HG03354 (cell line): Measurements from ENCODE around the gene NUBPL.
A peak's percentile ranks its signal among the peaks of the same experiment; 100 is the strongest.

ENCODE experiments used
- ATAC-seq: cut with Tn5 transposase; IDR thresholded peaks from one replicate; pipeline ENCODE4 v1.9.1; 2021; ENCODE audit warnings: mild to moderate bottlenecking; ENCODE audit not compliant: unreplicated experiment, poor library complexity, severe bottlenecking

NUBPL gene

GRCh38 chr14:31561155-31561846 lies at the start of gene NUBPL:
Gene NUBPL, plus strand, starts transcription at chr14:31561404. Its CDS starts 36 bp downstream, at chr14:31561440.
- ATAC-seq: peak; percentile 98

GRCh38 chr14:31527087-31527486 lies 34.1 kb upstream of the NUBPL start:
- no peak for ATAC-seq

- ATAC-seq: no peak
Observed at GRCh38 chr14:31527546-31527945, 33.7 kb upstream of the NUBPL start.

GRCh38 chr14:31529053-31529452 lies 32.2 kb upstream of the NUBPL start:
- no peak for ATAC-seq

GRCh38 chr14:31530136-31530535 lies 31.1 kb upstream of the NUBPL start:
- ATAC-seq: no peak

GRCh38 chr14:31536201-31536960 lies 24.8 kb upstream of the NUBPL start:
- no peak for ATAC-seq

GRCh38 chr14:31541702-31542101 lies 19.5 kb upstream of the NUBPL start:
- no peak for ATAC-seq

- ATAC-seq: no peak
Observed at GRCh38 chr14:31543969-31544799, 17.0 kb upstream of the NUBPL start.

- ATAC-seq: no peak
Observed at GRCh38 chr14:31544816-31545215, 16.4 kb upstream of the NUBPL start.

- no peak for ATAC-seq
Observed at GRCh38 chr14:31545328-31545727, 15.9 kb upstream of the NUBPL start.

GRCh38 chr14:31549817-31550216 lies 11.4 kb upstream of the NUBPL start:
- ATAC-seq: no peak

- ATAC-seq: no peak
Observed at GRCh38 chr14:31550589-31550988, 10.6 kb upstream of the NUBPL start.

GRCh38 chr14:31556191-31556590 lies 5.0 kb upstream of the NUBPL start:
- no peak for ATAC-seq

GRCh38 chr14:31559939-31560338 lies 1.3 kb upstream of the NUBPL start:
- no peak for ATAC-seq

- ATAC-seq: peak; percentile 9
Observed at GRCh38 chr14:31560759-31561154, 447 bp upstream of the NUBPL start.

GRCh38 chr14:31564194-31564593 lies 3.0 kb downstream of the NUBPL start:
- no peak for ATAC-seq

GRCh38 chr14:31566456-31566855 lies 5.3 kb downstream of the NUBPL start:
- ATAC-seq: no peak

GRCh38 chr14:31567655-31568054 lies 6.5 kb downstream of the NUBPL start:
- ATAC-seq: no peak

GRCh38 chr14:31568161-31568560 lies 7.0 kb downstream of the NUBPL start:
- ATAC-seq: no peak

- ATAC-seq: no peak
Observed at GRCh38 chr14:31568671-31569070, 7.5 kb downstream of the NUBPL start.
